Astrocyte of the spinal cord (primary cell): ENCODE results near the gene OR7G2.
"Not testable (repeated sequence)": the region's sequence is repeated elsewhere in the genome, so short reads cannot be mapped to it uniquely, and the experiment has no call there.

Experiments
- DNase-seq: peaks from one replicate; pipeline ENCODE4 v3.0.0; 2011; ENCODE audit warnings: low read depth, low spot score
- H3K4me3 ChIP-seq: 2 replicates; pipeline ENCODE4 v1.5.1; 2011; ENCODE audit warnings: low read depth, mild to moderate bottlenecking, low read length, moderate library complexity
- CTCF ChIP-seq: IDR thresholded peaks from 2 replicates; pipeline ENCODE4 v1.5.1; 2012; ENCODE audit warnings: low read depth, mild to moderate bottlenecking, low read length, inconsistent platforms
- in situ Hi-C: cut with HindIII; loops from 2 replicates; pipeline ENCODE4 v1.10.0; 2017; ENCODE audit warnings: low sequenced_read_pairs

OR7G2 gene

DNA sequence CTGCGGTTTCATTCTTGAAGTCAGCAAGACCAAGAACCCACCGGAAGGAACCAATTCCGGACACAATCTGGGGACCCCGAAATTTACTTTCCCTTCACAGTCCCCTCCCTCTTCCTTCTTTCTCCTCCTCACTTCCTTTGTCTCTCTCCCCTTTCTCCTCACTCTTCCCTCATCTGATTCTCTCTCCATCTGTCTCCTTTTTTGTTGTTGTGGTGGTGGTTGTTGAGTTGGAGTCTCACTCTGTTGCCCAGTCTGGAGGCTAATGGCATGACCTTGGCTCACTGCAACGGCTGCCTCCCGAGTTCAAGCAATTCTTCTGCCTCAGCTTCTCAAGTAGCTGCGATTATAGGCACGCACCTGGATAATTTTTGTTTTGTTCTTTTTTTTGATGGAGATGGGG lies 53.1 kb downstream of the OR7G2 start:
- H3K4me3 ChIP-seq, result no peak overlapping the region
- DNase-seq, result no peak
- TF ChIP-seq CTCF, result no peak
- in situ Hi-C loops, result no loop called here

GRCh38 chr19:9053674-9054073 lies 53.6 kb downstream of the OR7G2 start:
- DNase-seq, result not testable (repeated sequence)

GRCh38 chr19:9052894-9053293 lies 54.4 kb downstream of the OR7G2 start:
- DNase-seq, result no peak
- H3K4me3 ChIP-seq, result no peak overlapping the region
- TF ChIP-seq CTCF, result no peak
- in situ Hi-C loops, result no loop called here

More at GRCh38 chr19:9053674-9054073, 53.6 kb downstream of the OR7G2 start:
- in situ Hi-C loops, H3K4me3 ChIP-seq: not testable (repeated sequence)
